Effector CD8-positive, alpha-beta T cell (primary cell): ENCODE data around the gene RPS6KA5.
"Not testable (repeated sequence)": the region's sequence is repeated elsewhere in the genome, so short reads cannot be mapped to it uniquely, and the experiment has no call there.

Source experiments
- DNase-seq: peaks from one replicate; lab custom pipeline; 2025; lab: John Stamatoyannopoulos, UW

The RPS6KA5 gene

DNA sequence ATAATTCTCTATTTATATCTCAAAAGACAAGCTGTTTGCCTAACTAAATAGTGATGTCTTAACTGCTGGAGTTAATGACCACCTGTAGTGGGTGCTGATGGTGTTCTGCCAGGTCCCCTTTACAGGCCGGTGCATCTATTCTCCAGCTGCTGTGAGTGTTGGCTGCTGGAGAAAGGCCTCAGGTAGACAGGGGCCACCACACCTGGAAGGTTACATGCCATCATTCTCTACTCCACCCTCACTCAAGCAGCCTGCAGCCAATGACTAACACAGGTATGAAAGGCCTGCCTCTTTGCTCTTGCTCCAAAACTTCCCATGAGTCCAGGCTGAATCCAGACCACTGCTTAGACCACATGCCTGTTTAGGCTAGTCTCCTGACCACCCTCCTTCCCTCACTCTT, 73.9 kb downstream of the RPS6KA5 start:
- DNase-seq, result no peak

DNA sequence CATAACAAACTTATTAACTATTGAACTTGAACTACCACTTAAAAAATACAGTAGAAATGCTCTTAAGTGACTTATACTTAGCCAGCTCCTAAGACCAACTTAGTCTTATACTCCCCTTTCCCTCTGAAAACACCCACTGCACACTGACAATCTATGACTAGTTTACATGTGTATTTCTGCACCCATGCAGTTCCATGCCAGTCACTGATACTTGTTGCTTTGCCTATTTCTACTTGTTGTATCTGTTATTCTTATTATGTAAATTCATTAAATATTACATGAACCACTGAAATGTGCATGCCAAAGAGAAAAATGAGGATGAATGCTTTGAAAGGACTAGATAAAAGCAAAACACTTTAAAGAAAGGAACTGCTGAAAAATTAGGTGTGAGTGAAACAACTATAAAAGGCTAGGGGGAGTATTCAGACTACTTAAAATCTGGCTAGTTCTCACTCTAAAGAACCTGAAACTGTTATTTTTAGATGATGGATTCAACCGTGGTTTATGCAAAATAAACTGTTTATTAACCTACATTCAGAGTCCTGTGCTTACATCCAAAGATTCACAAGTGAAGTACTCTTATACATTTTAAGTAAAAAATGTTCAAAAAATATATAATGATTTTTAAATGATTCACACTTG, 74.7 kb downstream of the RPS6KA5 start:
- no peak for DNase-seq

DNA sequence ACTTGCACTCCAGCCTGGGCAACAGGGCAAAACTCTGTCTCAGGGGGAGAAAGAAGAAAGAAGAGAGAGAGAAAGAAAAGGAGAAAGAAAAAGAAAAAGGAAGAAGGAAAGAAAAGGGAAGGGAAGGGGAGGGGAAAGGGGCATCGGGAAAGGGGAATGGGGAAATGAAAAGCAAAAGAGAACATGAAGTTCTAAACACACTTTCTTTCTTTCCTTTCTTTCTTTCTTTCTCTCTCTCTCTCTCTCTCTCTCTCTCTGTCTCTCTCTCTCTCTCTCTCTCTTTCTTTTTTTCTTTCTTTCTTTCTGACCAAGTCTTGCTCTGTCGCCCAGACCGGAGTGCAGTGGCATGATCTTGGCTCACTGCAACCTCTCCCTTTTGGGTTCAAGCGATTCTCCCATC, 76.9 kb downstream of the RPS6KA5 start:
- DNase-seq, result no peak

DNA sequence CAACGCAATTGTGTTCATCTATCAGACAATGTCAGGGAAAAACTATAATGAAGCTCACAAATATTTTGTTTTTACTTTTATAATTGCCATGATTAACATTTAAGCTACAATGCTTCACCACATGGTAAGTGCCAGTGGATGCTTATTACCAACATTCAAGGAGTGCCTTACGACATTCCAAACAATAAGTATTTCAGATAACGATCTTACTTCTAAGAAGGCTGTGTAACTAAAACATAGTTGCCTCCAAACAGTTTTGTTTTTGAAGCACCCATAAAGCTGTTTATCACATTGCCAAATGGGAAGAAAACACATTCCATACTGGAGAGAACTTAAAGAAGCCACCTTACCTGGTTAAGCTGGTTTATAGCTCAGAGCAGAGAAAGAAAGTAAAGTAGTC, 78.8 kb downstream of the RPS6KA5 start:
- no peak for DNase-seq

DNA sequence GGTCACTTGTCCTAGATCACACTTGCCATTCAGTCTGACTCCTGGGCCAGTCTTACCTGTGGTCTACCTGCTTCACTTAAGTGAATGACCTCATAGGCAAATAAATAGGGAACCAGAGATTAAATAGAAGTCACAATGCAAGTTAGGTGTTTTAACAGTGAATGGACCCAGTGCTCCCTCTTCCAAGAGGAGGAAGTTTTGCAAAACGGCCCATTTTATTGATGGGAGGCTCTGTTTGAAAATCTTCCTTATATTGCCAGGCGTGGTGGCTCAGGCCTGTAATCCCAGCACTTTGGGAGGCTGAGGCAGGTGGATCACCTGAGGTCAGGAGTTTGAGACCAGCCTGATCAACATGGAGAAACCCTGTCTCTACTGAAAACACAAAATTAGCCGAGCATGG, 79.8 kb downstream of the RPS6KA5 start:
- not testable (repeated sequence) for DNase-seq

DNA sequence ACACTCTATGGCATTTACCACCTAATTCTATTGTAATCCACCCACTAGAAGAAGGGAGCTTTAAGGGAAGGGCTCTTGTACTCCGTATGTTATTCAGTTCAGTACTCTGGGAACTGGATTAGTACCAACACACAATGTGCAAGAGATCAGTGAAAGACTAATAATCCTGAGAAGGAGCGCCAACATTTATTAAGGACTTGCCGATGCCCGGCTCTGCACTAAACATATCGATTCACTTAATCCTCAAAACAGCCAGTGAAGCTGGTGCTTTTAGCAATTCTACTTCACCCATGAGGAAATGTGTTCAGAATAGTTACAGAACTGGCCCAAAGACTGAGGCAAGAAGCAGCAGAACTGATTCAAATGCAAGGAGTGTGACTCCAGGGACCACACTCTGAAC, 80.9 kb downstream of the RPS6KA5 start:
- DNase-seq, result no peak

DNA sequence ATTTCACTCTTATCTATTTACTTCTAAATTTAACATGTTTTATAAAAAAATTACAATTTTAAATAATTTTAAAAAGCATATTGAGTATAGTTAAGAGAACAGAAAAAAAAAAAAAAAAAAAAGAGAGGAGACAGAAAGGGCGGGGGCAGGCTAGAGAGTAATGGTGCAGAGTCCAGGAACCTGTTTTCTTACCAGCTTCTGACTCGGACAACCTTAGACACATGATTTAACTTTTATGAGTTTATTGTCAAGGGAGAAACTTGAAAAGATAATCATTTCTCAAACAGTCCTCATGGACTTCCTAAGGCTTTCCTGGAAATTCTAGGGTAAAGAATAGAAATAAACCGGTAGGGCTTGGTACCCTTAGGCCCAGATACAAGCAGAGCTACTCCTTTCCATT, 84.3 kb downstream of the RPS6KA5 start:
- no peak for DNase-seq

DNA sequence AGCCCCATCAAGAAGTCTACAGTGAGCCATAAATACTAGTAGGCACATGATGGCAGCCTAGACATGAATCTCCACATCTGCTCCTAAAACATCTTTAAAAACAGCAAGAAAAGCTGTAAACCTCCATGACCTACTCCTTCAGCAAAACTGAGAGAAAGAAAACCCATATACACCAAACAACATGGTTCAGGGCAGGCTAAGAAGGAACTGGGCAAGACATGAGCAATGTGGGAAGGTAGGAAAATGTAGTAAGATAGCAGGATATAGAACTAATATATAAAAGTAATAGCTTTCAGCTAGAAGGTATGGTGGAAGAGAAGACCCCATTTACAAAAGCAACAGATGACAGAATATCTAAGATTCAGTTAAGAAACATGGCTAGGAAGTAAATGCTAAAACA, 88.8 kb downstream of the RPS6KA5 start:
- DNase-seq, result no peak

DNA sequence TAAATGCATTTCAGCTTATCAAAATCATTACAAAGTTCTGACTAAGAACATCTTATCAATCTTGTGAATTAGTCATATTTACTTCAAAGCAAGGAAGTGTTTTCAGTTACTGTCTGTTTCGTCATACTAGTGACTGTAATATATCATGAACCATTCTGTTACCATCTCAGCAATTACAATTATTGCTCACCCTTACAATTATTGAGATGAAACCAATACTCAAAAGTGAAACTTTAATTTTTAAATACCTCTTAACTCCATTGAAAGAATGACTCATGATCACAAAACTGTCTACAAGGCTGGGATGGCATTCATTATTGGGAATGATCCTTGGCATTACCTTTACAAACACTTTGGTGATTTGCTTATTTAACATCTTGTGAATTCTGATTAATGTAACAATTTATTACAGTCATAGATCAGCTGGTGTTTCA, 90.3 kb downstream of the RPS6KA5 start:
- no peak for DNase-seq

DNA sequence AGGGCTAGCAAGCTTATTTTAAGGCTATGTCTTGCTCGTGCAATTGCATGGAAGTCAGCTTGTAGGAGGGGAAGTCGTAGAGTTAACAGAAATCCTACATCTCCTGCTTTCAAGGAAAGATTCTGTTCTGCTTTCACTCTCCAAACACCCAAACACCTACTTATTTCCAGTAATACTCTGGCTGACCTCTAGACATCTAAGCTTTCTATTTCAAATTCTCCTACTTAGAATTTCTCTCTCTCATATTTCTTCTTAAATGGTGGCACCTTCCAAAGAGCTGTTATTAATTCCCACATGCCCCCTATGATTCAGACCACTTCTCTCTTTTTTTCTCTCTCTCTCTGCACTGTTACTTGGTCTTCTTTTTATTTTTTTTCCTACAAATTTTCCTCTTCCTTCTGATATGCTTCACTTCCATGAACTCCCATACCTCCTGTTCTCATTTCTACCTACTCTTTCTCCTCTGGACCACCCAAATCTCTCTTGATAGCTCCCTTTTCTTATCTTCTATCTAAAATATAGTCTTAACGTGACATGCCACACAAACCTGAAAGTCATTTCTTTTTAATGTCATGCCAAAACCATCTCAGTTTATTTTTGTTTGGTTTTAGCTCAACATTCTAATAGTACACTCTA, 90.8 kb downstream of the RPS6KA5 start:
- no peak for DNase-seq

DNA sequence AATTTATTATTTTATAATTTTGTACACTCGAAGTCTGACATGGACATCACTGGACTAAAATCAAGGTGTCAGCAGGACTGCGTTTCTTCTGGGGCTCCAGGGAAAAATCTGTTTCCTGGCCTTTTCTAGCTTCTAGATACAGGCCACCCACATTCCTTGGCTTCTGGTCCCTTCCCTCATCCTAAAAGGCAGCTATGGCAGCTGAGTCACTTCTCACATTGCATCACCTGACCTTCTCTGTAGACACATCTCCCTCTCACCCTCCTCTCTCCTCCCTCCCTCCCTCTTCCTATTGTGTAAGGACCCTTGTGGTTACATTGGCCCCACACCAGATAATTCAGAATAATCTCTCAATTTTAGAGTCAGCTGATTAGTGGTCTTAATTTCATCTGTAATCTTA, 92.4 kb downstream of the RPS6KA5 start:
- no peak for DNase-seq

DNA sequence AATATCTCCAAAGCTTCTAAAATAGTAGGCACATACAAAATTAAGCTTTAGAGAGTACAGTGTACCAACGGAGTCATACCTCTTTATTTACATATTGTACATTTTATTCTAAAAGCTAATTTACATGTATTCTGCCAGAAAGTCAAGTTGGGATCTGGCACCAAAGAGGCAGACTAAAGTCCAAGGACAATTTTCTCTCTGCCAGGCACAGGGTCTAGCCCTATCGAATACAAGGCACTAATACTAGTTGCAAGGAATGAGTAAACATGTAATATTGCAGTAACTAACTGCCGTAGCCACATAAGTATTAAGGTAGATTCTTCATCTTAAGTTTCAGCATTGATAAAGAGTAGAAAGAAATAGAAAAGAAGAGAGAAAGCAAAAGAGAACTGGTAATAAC, 93.9 kb downstream of the RPS6KA5 start:
- DNase-seq, result no peak

DNA sequence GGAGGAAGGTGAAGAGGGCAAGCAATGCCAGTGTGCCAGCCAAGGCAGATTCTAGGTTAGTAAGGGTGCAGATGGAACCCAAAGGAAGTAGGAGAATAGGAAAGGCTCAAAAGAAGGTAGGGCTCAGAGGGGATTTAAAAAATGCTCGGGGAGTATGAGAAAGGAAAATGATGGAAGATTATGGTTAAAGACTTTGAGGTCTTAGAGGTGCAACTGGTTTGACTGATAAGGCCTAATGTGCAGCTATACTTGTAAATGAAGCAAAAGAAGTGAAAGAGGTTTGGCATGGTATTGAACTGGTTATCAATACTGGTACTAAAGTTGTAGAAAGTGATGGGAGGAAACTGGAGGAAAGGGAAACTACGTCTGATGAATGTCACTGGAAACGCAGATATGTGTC, 94.7 kb downstream of the RPS6KA5 start:
- no peak for DNase-seq

DNA sequence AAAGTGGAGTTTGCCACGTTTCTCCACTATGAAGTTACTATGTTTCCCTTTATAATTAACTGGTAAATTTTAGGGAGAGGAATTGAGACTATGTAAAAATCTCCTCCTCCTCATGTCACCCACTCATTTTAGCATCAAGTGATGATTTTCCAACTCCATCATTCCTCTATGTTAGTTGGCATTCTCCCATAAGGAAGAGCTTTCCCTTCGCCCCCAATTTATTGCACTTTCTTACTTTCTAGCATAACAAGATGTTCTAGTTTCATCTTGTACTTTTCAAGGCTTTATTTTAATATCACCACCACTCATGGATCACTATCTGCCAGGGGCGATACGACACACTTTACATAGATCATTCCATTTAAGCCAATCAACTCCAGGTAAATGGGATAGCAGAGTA, 97.1 kb downstream of the RPS6KA5 start:
- DNase-seq, result no peak

DNA sequence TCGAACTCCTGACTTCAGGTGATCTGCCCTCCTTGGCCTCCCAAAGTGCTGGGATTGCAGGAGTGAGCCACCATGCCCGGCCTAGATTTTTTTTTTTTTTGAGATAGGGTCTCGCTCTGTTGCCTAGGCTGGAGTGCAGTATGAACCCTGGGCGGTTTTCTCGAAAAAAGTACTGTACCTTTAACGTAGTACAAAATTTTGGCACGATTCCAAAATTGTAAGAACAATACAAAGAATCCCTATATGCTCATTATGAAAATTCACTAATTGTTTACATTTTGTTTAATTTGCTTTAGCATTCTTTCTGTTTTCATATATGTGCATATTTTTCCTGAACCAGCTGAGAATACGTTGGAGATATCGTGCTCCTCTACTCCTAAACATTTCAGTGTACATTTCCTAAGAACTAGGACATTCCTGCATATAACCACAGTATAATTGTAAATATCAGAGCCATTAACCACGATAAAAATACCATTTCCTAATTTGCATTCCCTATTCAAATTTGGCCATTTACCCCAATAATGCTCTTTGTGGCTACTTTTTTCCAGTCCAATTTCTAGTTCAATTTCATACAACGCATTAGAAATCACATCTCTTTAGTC, 97.8 kb downstream of the RPS6KA5 start:
- no peak for DNase-seq

DNA sequence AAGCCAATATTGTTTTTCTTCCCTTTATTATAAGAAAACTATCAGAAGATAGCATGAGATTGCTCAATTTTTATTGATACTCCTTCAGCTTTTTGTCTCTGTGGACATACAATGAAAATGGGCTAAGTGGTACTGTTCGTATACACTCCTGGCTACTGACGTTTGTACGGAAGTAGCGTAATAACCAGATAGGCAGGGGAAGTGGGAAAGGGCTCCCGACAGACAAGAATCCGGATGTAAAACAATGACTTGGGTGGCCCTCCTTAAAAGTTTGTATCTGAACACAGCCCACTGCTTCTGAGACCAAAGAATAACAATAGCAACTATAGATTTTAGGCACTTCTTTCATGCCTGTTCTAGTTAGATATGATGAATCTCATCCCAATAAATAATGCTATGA, 99.6 kb downstream of the RPS6KA5 start:
- DNase-seq, result no peak

DNA sequence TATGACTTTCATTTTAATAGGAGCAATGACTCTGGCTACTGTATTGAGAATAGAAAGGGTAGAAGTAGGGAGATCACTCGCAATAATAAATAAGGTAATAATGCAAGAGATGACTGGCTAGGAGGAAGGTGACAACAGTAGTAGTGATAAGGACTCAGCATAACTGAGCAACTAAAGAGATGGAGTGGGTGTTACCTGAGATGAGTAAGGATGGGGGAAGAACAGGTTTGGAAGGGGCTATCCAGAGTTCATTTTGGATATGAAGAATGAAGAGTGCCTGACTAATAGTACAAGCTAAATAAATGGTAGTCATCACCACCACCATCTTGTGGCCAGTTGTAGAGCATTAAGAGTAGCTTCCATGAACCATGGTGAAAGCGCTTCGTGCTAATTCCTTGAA, 101.1 kb downstream of the RPS6KA5 start:
- DNase-seq, result no peak

DNA sequence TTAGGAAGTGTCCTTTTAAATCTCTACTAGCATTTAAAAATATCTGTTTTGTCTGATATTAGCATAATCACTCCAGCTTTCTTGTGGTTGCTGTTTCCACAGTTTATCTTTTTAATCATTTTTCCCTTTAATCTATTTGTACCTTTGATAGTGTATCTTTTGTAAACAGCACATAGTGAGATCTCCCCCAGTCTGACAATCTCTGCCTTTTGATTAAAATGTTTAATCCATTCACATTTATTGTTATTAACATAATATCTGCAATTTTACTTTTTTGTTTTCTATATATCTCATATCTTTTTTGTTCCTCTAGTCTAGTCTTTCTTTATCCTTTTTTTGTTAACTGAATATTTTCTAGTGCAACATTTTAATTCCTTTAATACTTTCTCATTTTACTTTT, 104.2 kb downstream of the RPS6KA5 start:
- no peak for DNase-seq

DNA sequence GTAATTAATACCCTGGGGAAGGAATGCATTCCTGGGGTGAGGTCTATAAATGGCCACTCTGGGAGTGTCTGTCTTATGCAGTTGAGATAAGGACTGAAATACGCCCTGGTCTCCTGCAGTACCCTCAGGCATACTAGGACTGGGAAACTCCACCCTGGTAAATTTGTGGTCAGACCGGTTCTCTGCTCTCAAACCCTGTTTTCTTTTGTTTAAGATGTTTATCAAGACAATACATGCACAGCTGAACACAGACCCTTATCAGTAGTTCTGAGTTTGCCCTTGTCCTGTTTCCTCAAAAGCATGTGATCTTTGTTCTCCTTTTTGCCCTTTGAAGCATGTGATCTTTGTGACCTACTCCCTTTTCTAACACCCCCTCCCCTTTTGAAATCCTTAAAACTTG, 106.8 kb downstream of the RPS6KA5 start:
- DNase-seq, result not testable (repeated sequence)

DNA sequence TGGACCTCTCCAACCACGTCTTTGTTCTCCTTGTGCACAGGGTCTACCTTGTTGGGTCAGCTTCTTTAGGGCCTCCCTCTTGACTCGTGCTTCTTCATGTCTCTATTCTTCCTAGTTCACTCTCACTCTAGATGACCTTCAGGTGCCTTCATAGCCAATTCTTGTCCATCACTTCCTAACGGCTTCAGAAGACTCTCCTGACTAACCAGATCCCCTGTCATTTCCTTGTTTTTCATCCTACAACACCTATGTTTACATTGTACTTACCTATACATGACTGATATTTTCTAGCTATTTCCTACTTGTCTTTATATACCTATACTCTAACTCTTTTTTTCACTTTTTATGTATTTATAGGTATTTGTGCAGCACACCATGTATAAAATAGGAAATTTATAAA, 117.1 kb downstream of the RPS6KA5 start:
- no peak for DNase-seq

DNA sequence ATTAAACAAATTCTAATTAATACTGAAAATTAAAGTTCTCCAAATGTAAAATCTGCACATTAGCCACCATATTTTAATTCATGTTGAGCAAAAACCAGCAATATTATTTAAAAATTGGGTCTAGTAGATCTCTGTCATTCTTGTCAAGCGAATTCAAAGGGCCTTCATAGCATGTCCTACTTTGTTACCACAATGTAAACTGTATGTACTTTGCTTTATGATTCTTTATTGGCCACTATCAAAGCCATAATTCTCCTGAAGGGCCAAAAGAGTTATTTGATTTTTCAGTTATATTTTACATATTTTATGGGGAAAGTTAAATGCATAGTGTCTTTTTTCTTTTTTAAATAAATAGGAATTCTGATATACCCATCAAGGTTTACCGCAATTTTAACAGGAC, 117.9 kb downstream of the RPS6KA5 start:
- DNase-seq, result no peak

DNA sequence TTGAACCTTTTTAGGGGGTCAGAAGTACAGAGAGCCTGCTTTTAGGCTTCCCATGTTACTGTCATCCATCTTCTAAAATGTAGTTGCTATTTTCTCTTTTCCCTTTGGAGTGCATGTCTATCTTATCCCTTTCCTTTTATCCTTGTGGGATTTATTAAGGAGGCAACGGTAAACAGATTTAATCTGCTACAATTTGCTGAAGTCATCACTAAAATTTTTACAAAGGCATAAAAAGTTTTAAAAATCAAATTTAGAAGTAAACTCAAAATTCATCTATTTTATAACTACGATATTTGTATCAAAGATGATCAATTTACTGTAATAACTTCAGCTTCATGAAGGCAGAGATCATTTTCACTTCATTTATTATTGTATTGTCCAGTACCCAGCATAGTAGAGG, 118.7 kb downstream of the RPS6KA5 start:
- DNase-seq, result no peak

DNA sequence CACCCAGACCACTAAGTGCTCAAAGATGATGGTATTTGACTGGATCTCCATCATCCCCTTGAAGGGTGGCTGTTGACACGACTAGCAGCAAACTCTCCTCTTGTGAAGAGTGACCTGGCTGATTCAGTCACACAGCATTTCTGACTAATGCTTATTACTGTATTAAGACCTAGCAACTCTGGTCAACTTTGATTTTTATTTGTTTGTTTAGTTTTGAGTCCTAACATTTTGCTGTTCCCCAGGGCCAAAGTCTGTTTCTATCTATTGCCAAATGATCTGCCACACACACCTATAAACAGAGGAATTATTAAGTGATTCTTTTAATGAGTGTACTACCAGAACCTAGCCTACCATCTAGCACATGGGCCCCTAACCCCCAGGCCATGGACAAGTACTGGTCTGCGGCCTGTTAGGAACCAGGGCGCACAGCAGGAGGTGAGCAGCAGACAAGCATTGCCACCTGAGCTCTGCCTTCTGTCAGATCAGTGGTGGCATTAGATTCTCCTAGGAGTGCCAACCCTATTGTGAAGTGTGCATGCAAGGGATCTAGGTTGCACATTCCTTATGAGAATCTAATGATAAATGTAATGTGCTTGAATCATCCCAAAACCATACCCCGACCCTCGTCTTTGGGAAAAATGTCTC, 120.0 kb downstream of the RPS6KA5 start:
- DNase-seq, result no peak
